Hepatocyte (in vitro differentiated cells): ENCODE data around the gene ATXN1.

Experiments
- CTCF ChIP-seq: fragments of 200-600 bp; sonication (generic); IDR thresholded peaks from 2 replicates; pipeline ENCODE4 v1.5.1; 2016; ENCODE audit warnings: antibody characterized with exemption, mild to moderate bottlenecking; ENCODE audit not compliant: poor library complexity
- EZH2 ChIP-seq: fragments of 200-600 bp; sonication (generic); IDR thresholded peaks from 2 replicates; pipeline ENCODE4 v1.6.1; 2016; ENCODE audit warnings: antibody characterized with exemption, mild to moderate bottlenecking, borderline replicate concordance

- TF ChIP-seq CTCF = peak; percentile 9
- TF ChIP-seq EZH2 = no peak
These were observed 48.3 kb downstream of the ATXN1 start for GRCh38 chr6:16712931-16713484.
